Measurements from ENCODE around the gene BPIFB1.

BPIFB1 gene

DNA sequence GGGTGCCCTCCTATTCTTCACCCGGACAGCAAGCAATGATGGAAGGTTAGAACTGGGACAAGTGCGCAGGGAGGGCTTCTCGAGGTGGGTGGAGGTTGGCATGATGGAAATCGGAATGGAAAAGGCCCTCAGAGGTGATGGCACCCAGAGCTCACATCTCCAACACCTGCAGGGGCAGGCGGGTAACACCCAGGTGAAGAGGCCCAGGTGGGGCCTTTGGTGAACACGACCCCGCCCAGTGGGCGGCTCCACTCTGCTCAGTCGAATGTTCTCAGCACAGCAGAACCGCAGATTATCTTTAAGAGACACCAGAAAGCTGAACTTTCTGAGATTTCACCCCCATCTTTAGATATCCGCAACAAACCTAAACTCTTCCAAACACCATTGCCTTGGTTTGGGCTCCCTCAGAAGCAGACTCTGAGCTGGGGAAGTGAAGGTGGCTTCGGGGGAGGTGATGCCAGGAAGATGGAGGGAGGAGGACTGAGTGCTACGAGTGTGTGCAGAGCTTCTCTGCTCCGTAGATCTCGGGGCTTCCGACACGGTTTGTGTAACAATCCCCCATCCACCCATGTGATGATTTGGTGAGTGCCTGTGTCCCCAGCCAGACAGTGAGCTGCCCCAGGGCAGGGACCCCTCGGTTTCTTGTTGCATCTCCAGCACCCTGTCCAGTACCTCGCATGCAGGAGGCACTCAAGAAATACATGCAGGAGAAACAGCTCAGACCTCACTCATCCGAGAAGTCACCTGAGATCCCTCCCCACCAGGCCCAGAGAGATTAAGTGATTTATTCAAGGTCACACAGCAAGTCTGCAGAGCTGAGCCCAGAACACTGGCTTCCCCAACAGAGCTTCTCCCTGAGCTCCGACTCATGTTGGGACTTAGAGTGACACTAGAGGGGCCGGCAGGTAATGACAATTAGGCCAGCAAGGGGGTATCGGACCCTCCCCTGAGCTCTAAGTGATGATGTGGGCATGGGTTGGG, 45.4 kb downstream of the BPIFB1 start:
- Histone ChIP-seq H3K27me3 (ENCODE audit: insufficient read depth, poor library complexity, severe bottlenecking) (no peaks in the 10 kb centered on the region), H3K27ac (replicated peaks) (no peak overlapping the region), H3K4me3 (replicated peaks; ENCODE audit: insufficient read depth, low read length) (no peak overlapping the region)
- no peak for DNase-seq (ENCODE audit: low read depth in 1 of 2, low spot score in 1 of 2)
- TF ChIP-seq, protein P1, sequence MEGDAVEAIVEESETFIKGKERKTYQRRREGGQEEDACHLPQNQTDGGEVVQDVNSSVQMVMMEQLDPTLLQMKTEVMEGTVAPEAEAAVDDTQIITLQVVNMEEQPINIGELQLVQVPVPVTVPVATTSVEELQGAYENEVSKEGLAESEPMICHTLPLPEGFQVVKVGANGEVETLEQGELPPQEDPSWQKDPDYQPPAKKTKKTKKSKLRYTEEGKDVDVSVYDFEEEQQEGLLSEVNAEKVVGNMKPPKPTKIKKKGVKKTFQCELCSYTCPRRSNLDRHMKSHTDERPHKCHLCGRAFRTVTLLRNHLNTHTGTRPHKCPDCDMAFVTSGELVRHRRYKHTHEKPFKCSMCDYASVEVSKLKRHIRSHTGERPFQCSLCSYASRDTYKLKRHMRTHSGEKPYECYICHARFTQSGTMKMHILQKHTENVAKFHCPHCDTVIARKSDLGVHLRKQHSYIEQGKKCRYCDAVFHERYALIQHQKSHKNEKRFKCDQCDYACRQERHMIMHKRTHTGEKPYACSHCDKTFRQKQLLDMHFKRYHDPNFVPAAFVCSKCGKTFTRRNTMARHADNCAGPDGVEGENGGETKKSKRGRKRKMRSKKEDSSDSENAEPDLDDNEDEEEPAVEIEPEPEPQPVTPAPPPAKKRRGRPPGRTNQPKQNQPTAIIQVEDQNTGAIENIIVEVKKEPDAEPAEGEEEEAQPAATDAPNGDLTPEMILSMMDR (IDR thresholded peaks at IDR 0.05; ENCODE audit: insufficient read depth, low read length) = no peak
- TF ChIP-seq POLR2AphosphoS5 (IDR thresholded peaks at IDR 0.05; ENCODE audit: low read depth) (no peak), SPI1 (IDR thresholded peaks at IDR 0.05; ENCODE audit: borderline replicate concordance, low read depth) (no peak), GABPA (IDR thresholded peaks at IDR 0.05; ENCODE audit: low read depth) (no peak)
- TF ChIP-seq, protein P2, sequence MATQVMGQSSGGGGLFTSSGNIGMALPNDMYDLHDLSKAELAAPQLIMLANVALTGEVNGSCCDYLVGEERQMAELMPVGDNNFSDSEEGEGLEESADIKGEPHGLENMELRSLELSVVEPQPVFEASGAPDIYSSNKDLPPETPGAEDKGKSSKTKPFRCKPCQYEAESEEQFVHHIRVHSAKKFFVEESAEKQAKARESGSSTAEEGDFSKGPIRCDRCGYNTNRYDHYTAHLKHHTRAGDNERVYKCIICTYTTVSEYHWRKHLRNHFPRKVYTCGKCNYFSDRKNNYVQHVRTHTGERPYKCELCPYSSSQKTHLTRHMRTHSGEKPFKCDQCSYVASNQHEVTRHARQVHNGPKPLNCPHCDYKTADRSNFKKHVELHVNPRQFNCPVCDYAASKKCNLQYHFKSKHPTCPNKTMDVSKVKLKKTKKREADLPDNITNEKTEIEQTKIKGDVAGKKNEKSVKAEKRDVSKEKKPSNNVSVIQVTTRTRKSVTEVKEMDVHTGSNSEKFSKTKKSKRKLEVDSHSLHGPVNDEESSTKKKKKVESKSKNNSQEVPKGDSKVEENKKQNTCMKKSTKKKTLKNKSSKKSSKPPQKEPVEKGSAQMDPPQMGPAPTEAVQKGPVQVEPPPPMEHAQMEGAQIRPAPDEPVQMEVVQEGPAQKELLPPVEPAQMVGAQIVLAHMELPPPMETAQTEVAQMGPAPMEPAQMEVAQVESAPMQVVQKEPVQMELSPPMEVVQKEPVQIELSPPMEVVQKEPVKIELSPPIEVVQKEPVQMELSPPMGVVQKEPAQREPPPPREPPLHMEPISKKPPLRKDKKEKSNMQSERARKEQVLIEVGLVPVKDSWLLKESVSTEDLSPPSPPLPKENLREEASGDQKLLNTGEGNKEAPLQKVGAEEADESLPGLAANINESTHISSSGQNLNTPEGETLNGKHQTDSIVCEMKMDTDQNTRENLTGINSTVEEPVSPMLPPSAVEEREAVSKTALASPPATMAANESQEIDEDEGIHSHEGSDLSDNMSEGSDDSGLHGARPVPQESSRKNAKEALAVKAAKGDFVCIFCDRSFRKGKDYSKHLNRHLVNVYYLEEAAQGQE (IDR thresholded peaks at IDR 0.05; ENCODE audit: insufficient replicate concordance, low read depth) = no peak

DNA sequence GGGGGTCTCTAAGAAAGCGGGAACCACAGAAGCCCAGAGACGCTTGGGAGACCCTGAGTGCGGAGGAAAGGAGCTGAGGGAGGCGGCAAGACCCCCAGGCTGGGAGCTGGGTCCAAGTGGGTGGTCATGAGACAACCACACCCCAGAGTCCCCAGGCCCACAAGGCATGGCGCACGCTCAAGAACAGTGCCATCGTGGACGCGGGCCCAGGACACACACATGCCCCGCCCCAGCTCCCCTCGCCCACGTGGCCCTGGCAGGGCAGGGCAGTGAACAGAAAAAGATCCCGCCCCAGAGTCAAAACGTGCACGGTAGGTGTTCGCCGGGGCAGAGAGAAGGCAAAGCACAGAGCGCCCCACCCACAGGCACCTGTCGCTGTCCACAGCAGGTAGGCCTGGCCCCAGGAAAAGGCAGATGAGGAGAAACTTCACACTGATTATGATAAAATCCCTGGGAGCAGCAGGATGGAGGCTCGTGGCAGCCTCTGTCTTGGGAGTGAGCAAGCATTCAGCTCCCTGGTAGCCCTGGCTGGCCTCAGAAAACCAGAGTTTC, 50.0 kb downstream of the BPIFB1 start:
- no peak overlapping the region for H3K27ac ChIP-seq (replicated peaks)
- H3K27me3 ChIP-seq (ENCODE audit: insufficient read depth, poor library complexity, severe bottlenecking) = no peaks in the 10 kb centered on the region
- TF ChIP-seq, protein P1 (IDR thresholded peaks at IDR 0.05; ENCODE audit: insufficient read depth, low read length) = no peak
- TF ChIP-seq SPI1 (IDR thresholded peaks at IDR 0.05; ENCODE audit: borderline replicate concordance, low read depth) (no peak), POLR2AphosphoS5 (IDR thresholded peaks at IDR 0.05; ENCODE audit: low read depth) (no peak), GABPA (IDR thresholded peaks at IDR 0.05; ENCODE audit: low read depth) (no peak)
- TF ChIP-seq, protein P2 (IDR thresholded peaks at IDR 0.05; ENCODE audit: insufficient replicate concordance, low read depth) = no peak
- no peak overlapping the region for H3K4me3 ChIP-seq (replicated peaks; ENCODE audit: insufficient read depth, low read length)
- no peak for DNase-seq (ENCODE audit: low read depth in 1 of 2, low spot score in 1 of 2)

- H3K4me3 ChIP-seq (replicated peaks; ENCODE audit: insufficient read depth, low read length) = no peak overlapping the region
- no peak for DNase-seq (ENCODE audit: low read depth in 1 of 2, low spot score in 1 of 2)
- H3K27me3 ChIP-seq (ENCODE audit: insufficient read depth, poor library complexity, severe bottlenecking) = no peaks in the 10 kb centered on the region
- TF ChIP-seq, protein P2 (IDR thresholded peaks at IDR 0.05; ENCODE audit: insufficient replicate concordance, low read depth) = no peak
- TF ChIP-seq POLR2AphosphoS5 (IDR thresholded peaks at IDR 0.05; ENCODE audit: low read depth) = no peak
- no peak for TF ChIP-seq GABPA (IDR thresholded peaks at IDR 0.05; ENCODE audit: low read depth)
- TF ChIP-seq, protein P1 (IDR thresholded peaks at IDR 0.05; ENCODE audit: insufficient read depth, low read length) = no peak
- no peak for TF ChIP-seq SPI1 (IDR thresholded peaks at IDR 0.05; ENCODE audit: borderline replicate concordance, low read depth)
- H3K27ac ChIP-seq (replicated peaks) = no peak overlapping the region
Observed at GRCh38 chr20:33333616-33334015, 50.6 kb downstream of the BPIFB1 start.

All from HL-60 (cell line).